Loucy (cell line): ENCODE measurements around the gene AHCYL1.

Source experiments
- EZH2phosphoT487 ChIP-seq: fragments of 200-600 bp; IDR thresholded peaks from 2 replicates; pipeline ENCODE4 v1.6.1; 2018; ENCODE audit warnings: antibody characterized with exemption, mild to moderate bottlenecking, moderate library complexity, borderline replicate concordance
- TF ChIP-seq, protein P1 (sequence below): fragments of 200-600 bp; sonication (generic); conservative IDR thresholded peaks from 2 replicates; pipeline ENCODE4 v1.5.1; 2014; ENCODE audit warnings: mild to moderate bottlenecking, antibody characterized with exemption, low read length

- TF ChIP-seq EZH2phosphoT487, result no peak
- TF ChIP-seq, protein P1, sequence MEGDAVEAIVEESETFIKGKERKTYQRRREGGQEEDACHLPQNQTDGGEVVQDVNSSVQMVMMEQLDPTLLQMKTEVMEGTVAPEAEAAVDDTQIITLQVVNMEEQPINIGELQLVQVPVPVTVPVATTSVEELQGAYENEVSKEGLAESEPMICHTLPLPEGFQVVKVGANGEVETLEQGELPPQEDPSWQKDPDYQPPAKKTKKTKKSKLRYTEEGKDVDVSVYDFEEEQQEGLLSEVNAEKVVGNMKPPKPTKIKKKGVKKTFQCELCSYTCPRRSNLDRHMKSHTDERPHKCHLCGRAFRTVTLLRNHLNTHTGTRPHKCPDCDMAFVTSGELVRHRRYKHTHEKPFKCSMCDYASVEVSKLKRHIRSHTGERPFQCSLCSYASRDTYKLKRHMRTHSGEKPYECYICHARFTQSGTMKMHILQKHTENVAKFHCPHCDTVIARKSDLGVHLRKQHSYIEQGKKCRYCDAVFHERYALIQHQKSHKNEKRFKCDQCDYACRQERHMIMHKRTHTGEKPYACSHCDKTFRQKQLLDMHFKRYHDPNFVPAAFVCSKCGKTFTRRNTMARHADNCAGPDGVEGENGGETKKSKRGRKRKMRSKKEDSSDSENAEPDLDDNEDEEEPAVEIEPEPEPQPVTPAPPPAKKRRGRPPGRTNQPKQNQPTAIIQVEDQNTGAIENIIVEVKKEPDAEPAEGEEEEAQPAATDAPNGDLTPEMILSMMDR, result no peak
Observed at GRCh38 chr1:110062612-110063011, 78.0 kb downstream of the AHCYL1 start.
